GM18502 (cell line): ENCODE results near the gene EHMT1.
"Not testable (repeated sequence)": the region's sequence is repeated elsewhere in the genome, so short reads cannot be mapped to it uniquely, and the experiment has no call there.

ENCODE experiments used
- ATAC-seq: cut with Tn5 transposase; IDR thresholded peaks from one replicate; pipeline ENCODE4 v1.9.1; 2021; ENCODE audit warnings: mild to moderate bottlenecking; ENCODE audit not compliant: unreplicated experiment, poor library complexity

EHMT1 gene

DNA sequence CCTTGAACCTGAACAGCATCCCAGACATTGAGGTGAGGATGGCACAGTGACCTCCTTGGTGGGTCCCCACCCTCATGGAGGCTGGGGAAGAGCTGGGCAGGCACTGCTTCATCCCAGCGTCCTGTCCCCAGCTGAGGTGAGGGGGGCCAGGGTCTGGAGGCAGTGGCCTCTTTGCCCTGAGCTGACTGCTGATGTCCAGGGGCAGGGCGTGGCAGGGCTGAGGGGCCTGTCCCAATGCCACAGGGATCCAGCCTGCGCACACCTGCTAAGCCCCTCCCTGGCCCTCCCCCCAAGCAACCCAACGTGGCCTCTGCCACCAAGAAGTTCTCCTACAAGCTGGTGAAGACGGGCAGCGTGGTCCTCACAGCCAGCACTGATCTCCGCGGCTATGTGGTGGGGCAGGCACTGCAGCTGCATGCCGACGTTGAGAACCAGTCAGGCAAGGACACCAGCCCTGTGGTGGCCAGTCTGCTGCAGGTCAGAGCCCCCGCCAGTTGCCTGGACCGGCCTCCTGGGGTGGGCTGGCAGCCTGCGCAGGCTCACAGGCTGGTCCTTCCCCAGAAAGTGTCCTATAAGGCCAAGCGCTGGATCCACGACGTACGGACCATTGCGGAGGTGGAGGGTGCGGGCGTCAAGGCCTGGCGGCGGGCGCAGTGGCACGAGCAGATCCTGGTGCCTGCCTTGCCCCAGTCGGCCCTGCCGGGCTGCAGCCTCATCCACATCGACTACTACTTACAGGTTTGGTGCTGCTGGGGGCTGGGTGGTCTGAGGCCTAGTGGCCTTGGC, 4.9 kb upstream of the EHMT1 start:
- ATAC-seq: no peak

DNA sequence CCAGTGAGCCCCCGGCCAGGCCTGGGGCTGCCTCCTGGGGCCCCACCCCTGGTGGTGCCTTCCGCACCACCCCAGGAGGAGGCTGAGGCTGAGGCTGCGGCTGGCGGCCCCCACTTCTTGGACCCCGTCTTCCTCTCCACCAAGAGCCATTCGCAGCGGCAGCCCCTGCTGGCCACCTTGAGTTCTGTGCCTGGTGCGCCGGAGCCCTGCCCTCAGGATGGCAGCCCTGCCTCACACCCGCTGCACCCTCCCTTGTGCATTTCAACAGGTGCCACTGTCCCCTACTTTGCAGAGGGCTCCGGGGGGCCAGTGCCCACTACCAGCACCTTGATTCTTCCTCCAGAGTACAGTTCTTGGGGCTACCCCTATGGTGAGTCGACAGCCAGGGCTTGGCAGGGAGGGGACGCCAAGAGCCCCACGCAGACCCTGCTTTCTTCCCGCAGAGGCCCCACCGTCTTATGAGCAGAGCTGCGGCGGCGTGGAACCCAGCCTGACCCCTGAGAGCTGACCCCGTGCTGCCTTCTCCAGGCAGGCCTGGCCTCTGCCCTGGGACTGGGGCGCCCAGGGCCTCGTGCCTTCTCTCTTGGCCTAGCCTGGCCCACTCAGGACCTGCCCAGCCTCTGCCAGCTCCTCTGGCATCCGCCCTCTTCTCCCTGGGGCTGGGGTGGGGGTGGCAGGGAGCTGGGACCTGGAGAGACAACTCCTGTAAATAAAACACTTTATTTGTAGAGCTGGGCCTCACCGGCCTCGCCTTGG, 4.0 kb upstream of the EHMT1 start:
- ATAC-seq: no peak

DNA sequence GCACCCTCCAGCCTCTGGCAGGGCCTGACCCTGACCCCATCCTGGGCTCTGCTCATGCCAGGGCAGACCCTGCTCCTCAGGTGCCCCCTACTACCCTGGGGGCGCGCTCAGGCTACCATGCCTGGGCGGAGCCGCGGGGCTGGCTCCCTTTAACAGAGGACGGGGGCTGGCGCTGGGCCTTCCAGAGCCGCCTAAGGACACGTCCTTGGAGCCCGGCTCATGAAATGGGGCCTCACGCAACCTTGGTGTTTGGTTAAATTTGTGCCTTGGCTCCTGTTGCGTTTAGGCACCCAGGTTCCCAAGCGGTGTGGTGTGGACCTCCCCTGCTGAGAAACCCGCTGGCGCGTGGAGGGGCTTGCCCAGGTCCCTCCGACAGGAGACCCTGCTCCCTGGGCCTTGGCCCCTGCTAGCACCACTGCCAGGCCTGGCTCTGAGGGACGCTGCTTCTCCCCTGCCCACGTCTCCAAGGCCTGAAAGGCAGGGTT, 3.4 kb upstream of the EHMT1 start:
- no peak for ATAC-seq

DNA sequence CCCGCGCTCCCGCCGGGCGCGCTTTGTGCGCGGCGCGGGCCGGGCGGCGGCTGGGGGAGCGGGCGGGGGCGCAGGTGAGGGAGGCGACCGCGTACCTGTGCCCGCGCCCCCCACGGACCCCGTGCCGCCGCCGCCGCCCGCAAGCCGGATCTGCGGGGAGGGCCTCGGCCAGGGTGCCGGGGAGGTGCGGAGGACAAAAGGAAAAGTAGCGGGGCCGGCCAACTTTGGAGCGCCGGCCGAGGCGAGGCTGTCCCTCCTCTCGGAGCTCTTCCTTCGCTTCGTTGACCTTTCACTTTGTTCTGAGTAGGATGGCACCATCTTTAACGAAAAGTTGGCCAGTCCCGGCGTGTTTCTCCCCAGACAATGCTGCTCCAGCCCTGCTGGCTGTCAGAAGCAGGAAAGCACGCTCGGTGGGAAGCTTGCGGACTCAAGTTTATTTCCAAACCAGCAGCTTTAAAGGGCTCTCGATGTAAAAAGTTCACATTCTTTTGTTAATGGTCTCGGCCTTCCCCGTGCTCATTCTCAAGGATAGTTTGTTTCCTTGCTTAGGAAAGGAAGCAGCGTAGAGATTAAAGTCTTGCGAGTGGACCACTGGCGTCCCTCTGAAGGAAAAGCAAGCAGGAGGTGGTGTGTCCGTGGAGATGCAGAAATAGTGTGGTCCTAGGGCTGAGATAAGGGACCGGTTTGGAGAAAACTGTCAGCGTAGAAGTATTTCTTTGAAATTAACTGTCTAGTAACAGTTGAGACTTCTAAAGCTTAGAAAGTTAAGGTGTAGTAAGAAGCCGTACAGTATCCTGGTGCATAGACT, 639 bp downstream of the EHMT1 start:
- ATAC-seq: no peak

DNA sequence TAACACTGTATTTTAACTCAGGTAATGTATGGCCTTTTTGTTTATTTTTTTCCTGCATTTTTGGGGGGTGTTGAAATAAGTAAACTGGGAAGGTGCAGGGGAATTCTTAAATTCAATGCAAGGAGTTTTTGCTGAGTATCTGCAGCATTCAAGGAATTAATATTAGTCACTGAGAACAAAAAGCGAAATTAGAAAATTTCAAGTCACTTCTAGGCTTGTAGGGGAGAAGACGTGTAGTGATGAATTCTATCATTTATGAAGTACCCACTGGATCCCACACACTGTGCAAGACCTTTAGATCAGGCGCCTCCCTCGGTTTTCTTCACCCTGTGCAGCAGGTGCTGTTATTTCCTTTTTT, 1.2 kb downstream of the EHMT1 start:
- ATAC-seq: no peak

DNA sequence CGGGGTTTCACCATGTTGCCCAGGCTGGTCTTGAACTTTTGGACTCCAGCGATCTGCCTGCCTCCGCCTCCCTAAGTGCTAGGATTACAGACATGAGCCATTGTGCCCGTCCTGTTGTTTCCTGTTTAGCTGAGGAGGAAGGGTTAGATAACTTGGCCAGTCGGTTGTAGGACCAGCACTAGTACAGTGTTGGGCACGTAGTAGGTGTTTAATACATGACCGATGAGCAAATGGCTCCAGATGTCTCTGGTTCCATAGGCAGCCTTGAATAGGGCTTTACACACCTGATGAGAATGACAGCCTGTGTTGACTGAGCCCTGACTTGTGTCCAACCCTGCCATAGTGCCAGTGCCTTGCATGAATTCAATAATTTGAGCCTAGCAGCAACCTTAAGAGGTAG, 1.8 kb downstream of the EHMT1 start:
- no peak for ATAC-seq

DNA sequence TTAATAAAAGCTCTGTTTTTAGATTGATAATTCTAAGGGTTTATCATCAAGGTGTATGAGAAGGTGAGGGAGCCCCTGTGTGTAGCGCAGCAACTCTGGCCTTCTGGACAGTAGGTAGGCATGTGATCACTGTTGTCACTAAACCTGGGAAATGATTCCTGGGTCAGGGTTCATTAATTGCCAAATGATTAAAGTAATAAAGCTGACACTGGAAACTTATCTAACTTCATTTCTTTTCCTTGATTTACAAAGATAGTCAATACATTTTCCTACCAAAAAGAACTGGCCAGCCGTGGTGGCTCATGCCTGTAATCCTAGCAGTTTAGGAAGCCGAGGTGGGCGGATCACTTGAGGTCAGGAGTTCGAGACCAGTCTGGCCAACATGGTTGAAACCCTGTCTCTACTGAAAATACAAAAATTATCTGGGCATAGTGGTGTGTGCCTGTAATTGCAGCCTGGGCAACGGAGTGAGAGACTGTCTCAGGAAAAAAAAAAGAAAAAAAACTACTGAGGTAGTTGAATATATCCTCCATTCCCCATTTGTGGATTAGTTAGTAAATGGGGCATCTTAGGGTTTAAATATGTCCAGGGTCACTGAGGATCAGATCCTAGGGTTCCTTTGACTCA, 2.4 kb downstream of the EHMT1 start:
- no peak for ATAC-seq

DNA sequence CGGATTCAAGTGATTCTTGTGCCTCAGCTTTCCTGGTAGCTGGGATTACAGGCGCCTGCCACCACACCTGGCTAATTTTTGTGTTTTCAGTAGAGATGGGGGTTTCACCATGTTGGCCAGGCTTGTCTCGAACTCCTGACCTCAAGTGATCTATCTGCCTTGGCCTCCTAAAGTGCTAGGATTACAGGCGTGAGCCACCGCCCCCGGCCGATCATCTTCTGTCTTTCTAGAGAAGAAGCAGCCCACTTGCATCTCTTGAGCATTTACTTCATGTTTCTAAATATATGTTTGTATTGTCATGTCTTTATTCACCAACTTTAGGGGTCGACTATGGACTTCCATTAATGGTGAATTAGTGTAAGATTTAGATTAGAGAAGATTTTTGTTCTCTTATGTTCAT, 3.4 kb downstream of the EHMT1 start:
- not testable (repeated sequence) for ATAC-seq

DNA sequence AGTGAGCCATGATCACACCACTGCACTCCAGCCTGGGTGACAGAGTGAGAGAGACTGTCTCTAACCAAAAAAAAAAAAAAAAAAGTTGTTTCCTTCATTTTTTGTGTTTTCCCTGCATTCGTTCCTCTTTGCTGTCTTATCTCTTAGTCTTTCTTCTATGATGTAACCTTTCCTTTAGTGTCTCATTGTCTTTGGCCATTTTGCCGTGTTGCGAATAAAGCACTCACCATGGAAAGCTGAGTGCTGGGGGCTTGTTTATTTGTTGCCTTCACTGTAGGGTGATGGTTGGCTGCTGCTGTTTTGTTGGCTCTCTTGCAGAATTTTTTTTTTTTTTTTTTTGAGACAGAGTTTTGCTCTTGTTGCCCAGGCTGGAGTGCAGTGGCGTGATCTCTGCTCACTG, 7.7 kb downstream of the EHMT1 start:
- ATAC-seq: no peak

DNA sequence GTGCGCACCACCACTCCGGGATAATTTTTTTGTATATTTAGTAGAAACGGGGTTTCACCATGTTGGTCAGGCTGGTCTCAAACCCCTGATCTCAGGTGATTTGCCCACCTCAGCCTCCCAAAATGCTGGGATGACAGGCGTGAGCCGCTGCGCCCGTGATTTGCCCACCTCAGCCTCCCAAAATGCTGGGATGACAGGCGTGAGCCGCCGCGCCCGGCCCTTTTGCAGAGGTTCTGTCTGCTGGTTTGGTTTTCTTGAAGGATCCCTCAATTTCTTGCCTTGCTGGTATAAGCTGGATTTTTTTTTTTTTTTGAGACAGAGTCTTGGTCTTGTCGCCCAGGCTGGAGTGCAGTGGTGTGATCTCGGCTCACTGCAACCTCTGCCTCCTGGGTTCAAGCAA, 8.6 kb downstream of the EHMT1 start:
- not testable (repeated sequence) for ATAC-seq

DNA sequence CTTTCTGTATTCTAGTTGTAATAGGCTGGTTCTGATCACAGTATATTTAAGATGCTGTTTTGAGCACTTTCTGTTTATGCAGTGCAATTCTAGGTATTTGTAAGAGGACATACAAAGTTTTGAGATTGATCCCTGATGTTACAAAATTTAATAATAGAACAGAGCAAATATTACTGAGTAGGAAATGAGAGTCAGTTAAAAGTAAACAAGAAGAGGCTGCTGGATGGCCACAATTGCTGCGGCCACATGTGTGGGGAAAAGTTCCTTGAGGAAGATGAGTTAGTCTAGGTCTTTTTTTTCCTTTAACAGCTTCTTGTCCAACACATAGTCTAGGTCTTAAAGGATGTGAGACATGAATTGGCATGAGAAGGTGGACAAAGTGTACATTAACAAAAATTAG, 11.3 kb downstream of the EHMT1 start:
- no peak for ATAC-seq

DNA sequence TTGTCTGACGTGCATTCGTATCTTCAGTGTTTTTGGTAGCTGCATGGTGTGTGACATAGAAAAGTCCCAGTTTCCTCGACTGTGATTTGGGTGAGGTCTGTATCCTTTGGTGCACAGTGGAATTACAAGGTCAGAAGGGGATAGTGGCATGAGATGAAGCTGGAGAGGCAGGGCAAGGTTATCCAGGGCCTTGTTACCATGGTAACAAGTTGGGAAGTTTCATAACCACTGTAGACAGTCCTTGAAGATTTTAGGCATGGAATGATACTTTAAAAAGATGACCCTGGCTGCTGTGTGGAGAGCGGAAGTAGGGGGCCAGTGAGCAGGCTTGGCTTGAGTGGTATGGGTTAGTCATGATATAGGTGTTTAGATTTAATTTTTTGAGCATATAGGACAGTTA, 11.9 kb downstream of the EHMT1 start:
- no peak for ATAC-seq

DNA sequence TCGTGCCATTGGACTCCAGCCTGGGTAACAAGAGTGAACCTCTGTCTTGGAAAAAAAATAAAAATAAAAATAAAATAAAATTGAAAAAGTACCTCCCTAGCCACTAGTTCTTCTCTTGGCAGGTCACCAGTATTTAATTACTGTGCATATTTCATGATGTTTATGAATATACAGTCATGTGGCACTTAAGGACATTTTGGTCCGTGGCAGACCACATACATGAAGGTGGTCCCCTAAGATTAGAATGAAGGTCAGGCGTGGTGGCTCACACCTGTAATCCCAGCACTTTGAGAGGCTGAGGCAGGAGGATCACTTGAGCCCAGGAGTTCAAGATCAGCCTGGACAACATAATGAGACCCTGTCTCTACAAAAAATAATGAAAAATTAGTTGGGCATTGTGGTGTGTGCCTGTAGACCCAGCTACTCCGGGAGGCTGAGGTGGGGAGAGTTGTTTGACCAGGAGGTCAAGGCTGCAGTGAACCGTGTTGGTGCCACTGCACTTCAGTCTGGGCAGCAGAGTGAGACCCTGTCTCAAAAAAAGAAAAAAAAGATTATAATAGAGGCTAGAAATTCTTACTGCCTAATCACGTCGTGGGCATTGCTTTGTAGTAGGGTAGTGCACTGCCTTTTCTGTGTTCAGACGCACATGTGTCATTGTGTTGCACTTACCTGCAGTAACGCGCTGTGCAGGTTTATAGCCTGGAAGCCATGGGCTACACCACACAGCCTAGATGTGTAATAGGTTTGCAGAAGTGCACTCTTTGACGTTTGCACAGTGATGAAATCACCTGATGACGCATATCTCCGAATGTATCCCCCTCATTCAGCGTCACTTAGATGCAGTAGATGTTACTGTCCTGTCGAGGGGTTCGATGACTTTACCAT, 12.8 kb downstream of the EHMT1 start:
- ATAC-seq: no peak

DNA sequence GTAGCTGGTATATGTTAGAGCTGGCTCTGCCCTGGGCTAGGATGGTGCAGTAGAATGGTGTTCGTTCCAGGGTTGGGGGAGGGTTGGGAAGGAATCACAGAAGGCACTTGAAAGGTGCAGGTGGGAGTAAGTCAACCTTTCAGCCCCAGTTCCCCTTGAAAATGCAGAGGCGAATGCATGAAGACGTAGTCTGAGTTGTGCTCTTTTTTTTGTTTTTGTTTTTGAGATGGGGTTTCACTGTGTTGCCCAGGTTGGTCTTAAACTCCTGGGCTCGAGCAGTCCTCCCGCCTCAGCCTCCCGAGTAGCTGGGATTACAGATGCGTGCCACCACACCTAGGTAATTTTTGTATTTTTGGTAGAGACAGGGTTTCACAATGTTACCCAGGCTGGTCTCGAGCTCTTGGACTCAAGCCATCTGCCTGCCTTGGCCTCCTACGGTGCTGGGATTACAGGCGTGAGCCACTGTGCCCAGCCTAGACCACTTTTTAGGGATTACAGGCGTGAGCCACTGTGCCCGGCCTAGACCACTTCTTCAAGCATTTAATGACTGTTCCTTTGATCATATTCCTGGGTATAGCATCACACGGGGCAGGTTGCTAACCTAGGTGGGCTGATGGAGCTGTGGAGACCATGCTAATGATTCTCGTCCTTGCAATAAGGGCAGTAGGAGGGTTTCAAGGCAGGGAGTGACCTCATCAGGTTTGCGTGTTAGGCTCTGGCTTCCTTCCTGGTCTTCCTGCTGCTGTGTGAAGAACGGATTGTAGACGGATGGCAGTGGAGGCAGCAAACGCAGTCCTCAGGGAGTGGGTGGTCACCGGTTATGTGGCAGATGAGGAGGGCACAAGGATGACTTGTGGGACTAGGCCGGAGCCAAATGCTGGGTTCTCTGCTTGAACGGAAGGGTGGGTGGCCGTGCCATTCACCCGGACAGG, 13.7 kb downstream of the EHMT1 start:
- ATAC-seq: no peak

DNA sequence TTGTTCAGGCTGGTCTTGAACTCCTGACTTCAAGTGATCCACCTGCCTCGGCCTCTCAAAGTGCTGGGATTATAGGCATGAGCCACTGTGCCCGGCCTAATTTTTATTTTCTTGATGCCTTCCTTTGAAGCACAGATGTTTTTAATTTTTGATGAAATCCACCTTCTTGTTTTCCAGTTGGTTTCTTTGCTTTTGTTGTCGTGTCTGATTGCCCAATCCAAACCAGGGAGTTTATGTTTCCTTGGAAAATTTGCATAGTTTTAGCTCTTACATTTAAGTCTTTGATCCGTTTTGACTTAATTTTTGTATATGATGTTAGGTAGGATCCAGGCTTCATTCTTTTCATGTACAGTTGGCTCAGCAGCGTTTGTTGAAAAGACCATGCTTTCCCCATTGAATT, 15.2 kb downstream of the EHMT1 start:
- no peak for ATAC-seq

DNA sequence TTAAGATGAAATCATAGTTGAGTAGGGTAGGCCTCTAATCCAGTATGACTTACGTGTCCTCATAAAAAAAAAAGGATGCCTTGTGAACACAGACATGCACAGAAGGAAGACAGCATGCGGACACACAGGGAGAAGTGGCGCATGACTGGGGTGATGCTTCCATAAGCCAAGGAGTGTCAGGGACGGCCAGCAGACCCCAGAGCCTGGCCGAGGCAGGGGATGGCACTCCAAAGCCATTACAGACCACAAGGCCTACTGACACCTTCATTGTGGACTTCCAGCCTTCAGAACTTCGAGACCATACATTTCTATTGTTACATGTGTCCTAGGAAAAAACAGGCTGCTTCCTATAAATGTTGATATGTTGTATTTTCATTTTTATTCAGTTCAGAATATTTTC, 19.9 kb downstream of the EHMT1 start:
- no peak for ATAC-seq

DNA sequence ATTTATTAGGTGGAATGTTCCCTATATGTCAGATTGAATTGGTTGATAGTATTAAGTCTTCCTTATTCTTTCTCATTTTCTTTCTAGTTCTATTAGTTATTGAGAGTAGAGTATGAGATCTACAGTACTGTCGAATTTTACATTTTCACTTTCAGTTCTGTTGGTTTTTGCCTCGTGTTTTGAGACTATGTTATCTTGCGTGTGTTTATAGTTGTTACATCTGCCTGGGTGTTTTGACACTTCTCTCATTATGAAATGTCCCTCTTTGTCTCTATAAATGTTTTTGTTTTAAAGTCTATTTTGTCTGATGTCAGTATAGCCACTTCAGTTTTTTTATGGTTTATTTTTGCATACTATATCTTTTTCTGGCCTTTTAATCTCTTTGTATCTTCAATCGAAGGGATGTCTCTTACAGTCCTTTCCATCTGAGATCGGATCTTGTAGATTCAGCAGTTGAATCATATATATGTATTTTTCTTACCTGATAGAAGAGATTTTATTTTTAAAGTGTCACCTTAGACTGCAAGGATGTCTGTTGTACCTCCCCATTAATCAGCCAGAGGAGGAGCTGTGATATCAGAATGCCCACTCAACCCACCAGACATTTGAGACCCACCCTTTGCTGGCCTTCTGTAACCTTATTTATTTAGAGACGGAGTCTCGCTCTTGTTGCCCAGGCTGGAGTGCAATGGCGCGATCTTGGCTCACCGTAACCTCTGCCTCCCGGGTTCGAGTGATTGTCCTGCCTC, 20.7 kb downstream of the EHMT1 start:
- no peak for ATAC-seq

DNA sequence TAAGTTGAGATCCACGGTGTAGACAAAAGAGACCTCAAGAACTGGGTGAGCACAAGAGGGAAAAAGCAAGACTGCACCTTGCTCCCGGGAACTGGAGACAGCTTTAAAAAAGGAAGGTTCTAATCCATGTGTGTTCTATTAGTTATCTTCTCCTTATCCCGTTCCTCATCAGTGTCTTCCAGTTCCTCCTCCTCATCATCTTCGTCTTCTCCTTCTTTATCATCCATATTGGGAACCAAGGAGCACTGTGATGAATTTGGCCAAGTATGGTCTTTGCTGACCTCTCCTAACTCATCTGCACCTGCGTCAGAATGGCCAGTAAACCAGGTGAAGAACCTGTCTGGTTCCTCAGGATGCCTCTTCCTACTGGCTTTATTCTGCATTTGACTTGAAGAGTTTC, 22.1 kb downstream of the EHMT1 start:
- ATAC-seq: no peak
